ENCODE data around the gene MDFI. TPM values are rescaled to one million over a fixed set of nuclear protein-coding genes. Genes with fewer than 3 reads are reported as not detected.
"Not testable (repeated sequence)": the region's sequence is repeated elsewhere in the genome, so short reads cannot be mapped to it uniquely, and the experiment has no call there.

The MDFI gene
- polyA plus RNA-seq, 1 experiment: not detected

DNA sequence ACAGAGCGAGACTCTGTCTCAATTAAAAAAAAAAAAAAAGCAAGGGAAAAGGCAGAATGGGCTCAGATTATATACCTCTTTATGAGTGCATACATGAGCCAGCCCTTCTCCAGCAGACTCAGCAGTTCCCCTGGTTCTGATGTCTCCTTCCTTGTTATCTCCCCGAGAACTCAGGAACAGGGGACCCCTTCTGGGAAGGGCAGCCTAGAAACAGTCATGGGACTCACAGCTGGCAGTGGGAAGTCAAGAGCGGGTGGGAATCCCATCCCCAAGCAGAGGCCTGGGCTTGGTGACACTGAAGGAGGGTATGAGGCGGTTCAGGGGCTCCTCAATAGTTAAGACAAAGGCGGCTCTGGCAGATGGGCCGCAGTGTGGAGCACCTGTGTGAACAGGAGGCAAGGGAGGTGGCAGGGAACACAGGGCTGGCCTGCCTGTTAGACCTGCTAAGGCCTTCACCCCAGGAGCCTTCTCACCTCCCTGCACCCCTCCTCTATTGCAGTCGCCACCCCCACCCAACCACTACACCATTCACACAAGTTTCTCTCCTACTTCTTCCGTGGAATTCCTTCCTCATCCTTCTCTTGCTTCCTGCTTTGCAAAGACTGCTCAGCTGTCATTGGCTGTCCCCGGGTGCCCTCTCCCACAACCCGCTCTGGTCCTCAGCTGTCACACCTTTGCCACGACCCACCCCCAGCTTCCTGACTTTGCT lies 29.7 kb upstream of the MDFI start:
- no peaks in the 10 kb centered on the region for H3K36me3 ChIP-seq (ENCODE audit: control insufficient read depth, insufficient read depth, low read length)
- no peak for DNase-seq (ENCODE audit: low read depth)
- H3K4me3 ChIP-seq (ENCODE audit: low read depth, low read length): no peak overlapping the region
- H3K27me3 ChIP-seq (ENCODE audit: control insufficient read depth, insufficient read depth, low read length): no peaks in the 10 kb centered on the region
- ChIA-PET POLR2A (no interaction called here), CTCF (interaction anchor here (0.6 to 1.3 kb wide), 2 partner anchors 240 to 438 kb away, joined by 3 to 7 read pairs; no protein-coding TSS in a partner anchor)
- TF ChIP-seq, protein P1, sequence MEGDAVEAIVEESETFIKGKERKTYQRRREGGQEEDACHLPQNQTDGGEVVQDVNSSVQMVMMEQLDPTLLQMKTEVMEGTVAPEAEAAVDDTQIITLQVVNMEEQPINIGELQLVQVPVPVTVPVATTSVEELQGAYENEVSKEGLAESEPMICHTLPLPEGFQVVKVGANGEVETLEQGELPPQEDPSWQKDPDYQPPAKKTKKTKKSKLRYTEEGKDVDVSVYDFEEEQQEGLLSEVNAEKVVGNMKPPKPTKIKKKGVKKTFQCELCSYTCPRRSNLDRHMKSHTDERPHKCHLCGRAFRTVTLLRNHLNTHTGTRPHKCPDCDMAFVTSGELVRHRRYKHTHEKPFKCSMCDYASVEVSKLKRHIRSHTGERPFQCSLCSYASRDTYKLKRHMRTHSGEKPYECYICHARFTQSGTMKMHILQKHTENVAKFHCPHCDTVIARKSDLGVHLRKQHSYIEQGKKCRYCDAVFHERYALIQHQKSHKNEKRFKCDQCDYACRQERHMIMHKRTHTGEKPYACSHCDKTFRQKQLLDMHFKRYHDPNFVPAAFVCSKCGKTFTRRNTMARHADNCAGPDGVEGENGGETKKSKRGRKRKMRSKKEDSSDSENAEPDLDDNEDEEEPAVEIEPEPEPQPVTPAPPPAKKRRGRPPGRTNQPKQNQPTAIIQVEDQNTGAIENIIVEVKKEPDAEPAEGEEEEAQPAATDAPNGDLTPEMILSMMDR (IDR thresholded peaks at IDR 0.05; ENCODE audit: insufficient read depth, low read depth, low read length): no peak

DNA sequence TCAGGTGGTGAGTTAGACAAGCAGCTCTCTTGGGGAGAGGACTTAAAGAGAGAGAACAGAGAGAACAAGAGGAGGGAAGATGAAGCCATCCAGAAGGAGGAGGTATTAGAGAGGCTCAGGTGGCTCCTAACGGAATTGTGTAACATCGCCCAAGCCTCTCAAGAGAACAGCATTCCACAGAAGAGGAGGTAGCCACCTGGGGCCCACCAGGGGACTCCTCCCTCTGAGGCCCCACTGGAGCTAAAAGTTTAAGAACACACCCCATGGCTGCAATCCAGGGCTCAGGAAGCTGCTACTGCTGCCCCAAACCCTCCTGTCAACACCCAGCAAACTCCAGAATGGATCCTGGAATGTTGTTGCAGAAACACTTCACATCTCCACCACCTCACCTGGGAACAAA lies 23.6 kb upstream of the MDFI start:
- no peak overlapping the region for H3K4me3 ChIP-seq (ENCODE audit: low read depth, low read length)
- ChIA-PET POLR2A (no interaction called here), CTCF (interaction anchor here (0.6 to 3.4 kb wide), 8 partner anchors 8 to 1831 kb away, joined by 3 to 15 read pairs (median 3); no protein-coding TSS in a partner anchor)
- no peak for DNase-seq (ENCODE audit: low read depth)
- TF ChIP-seq, protein P1 (IDR thresholded peaks at IDR 0.05; ENCODE audit: insufficient read depth, low read depth, low read length): no peak
- H3K27me3 ChIP-seq (ENCODE audit: control insufficient read depth, insufficient read depth, low read length): peaks cover 14% of the 10 kb centered on the region
- H3K36me3 ChIP-seq (ENCODE audit: control insufficient read depth, insufficient read depth, low read length): no peaks in the 10 kb centered on the region

DNA sequence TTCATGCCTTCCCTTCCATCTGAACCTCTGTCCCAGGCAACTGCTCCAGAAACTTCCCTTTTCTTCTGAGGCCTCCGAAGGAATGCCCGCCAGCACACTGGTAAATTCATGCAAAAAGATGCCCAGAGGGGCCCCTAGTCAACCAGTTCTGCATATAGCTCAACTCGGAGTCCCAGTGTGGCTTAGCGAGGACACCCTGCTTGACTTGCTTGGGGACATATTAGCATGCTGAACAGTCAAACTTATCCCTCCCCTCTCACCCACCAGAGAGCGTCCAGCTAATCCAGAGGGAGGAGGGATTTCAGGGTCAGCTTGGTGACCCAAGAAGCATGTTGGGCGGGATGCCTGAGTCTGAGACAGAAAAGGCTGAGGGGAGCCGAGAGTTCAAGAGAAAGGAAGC lies 23.0 kb upstream of the MDFI start:
- POLR2A ChIA-PET: no interaction called here
- H3K27me3 ChIP-seq (ENCODE audit: control insufficient read depth, insufficient read depth, low read length): peaks cover 14% of the 10 kb centered on the region
- no peak for DNase-seq (ENCODE audit: low read depth)
- H3K36me3 ChIP-seq (ENCODE audit: control insufficient read depth, insufficient read depth, low read length): no peaks in the 10 kb centered on the region
- TF ChIP-seq, protein P1 (IDR thresholded peaks at IDR 0.05; ENCODE audit: insufficient read depth, low read depth, low read length): no peak
- CTCF ChIA-PET: interaction anchor here (0.6 to 3.4 kb wide), 6 partner anchors 9 to 191 kb away, joined by 3 to 15 read pairs (median 3); no protein-coding TSS in a partner anchor
- no peak overlapping the region for H3K4me3 ChIP-seq (ENCODE audit: low read depth, low read length)

DNA sequence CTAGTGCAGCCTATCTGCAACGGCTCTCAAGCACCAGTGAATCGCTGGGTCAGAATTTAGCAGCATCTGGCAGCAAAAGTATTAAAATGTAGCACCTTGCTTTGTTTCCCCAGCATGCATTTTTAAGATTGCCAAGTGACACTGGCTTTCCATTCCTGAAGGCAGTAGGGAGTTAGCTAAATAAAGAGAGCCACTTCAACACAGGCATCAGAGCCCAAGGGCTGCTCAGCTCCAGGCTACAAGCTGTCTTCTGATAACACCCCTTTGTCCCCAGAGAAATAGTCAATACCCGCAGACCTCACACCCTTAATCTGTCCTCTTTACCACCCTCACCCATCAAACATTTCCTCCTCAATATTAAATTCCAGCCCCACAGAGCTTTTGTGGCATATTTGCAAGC lies 19.7 kb upstream of the MDFI start:
- ChIA-PET POLR2A (no interaction called here), CTCF (interaction anchor here (0.7 to 2.2 kb wide), 3 partner anchors 16 to 200 kb away, joined by 3 to 11 read pairs (median 4); no protein-coding TSS in a partner anchor)
- no peak for DNase-seq (ENCODE audit: low read depth)
- no peak overlapping the region for H3K4me3 ChIP-seq (ENCODE audit: low read depth, low read length)
- no peaks in the 10 kb centered on the region for H3K36me3 ChIP-seq (ENCODE audit: control insufficient read depth, insufficient read depth, low read length)
- H3K27me3 ChIP-seq (ENCODE audit: control insufficient read depth, insufficient read depth, low read length): peaks cover 17% of the 10 kb centered on the region
- TF ChIP-seq, protein P1 (IDR thresholded peaks at IDR 0.05; ENCODE audit: insufficient read depth, low read depth, low read length): no peak

DNA sequence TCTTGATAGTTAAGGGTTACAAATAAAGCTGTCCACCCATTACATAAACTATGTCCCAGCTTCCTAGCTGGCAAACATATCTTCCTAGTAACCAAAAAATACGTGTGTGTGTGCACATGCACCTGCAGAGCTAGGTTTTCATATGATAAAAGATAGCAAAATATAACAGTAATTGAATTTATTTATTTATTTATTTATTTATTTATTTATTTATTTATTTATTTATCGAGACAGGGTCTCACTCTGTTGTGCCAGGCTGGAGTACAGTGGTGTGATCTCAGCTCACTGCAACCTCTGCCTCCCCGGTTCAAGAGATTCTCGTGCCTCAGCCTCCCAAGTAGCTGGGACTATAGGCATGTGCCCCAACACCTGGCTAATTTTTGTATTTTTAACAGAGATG lies 19.1 kb upstream of the MDFI start:
- POLR2A ChIA-PET; H3K4me3 ChIP-seq (ENCODE audit: low read depth, low read length); DNase-seq (ENCODE audit: low read depth); H3K36me3 ChIP-seq (ENCODE audit: control insufficient read depth, insufficient read depth, low read length): not testable (repeated sequence)
- CTCF ChIA-PET: interaction anchor here (0.7 to 2.2 kb wide), 3 partner anchors 16 to 200 kb away, joined by 3 to 11 read pairs (median 4); no protein-coding TSS in a partner anchor
- H3K27me3 ChIP-seq (ENCODE audit: control insufficient read depth, insufficient read depth, low read length): peaks cover 16% of the 10 kb centered on the region
